Peyer's patch (tissue), 4 donors: Measurements from ENCODE around the gene BSG.

Experiments
- CTCF ChIP-seq, 6 experiments: fragments of 450-650 bp in 4 of 6; fragments of 200-600 bp in 2 of 6; sonication (generic) in 1 of 6; IDR thresholded peaks; one replicate each; pipeline ENCODE4 v1.5.1; 2017 to 2019; ENCODE audit warnings: antibody characterized with exemption in 6 of 6, mild to moderate bottlenecking in 3 of 6, moderate library complexity in 1 of 6
- POLR2A ChIP-seq, 2 donors: fragments of 450-650 bp; IDR thresholded peaks; one replicate each; pipeline ENCODE4 v1.5.1; 2017; ENCODE audit warnings: antibody characterized with exemption in 2 of 2, mild to moderate bottlenecking in 2 of 2, moderate library complexity in 2 of 2

DNA sequence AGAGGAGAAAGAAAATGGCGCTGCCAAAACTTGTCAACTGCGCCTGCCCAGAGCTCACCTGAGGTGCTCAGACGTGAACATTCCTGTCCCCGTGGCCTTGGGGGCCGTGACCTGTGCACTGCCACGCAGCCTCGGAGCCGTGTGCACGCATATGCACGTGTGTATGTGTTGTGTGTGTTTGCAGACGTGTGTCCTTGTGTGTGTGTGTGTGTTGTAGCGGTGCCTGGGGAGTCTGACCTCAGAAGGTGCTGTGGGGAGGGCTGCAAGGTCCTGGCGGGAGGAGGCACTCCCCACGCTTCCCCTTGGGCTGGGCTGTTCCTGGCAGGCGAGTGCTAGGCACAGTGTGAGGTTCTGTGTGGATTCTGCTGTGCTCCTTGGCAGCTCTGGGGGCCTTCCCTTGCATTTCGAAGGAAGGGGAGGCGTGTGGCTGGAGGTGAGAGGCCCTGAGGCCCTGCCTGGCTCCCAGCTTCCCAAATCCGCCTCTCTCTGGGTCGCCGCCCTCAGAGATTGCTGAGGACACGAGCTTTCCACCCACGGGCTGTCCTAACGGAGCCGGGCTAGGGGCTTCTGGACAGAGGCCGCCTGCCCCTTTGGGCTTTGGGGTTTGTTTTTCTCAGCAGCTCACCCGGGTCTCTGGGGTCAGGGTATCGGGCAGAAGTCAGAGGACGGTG, 4.5 kb downstream of the BSG start:
- TF ChIP-seq CTCF (IDR thresholded peaks at IDR 0.05) (no peak), POLR2A (IDR thresholded peaks at IDR 0.05) (no peak)
